Fibroblast of lung (primary cell): ENCODE measurements around the gene S100Z.

Experiments
- CTCF ChIP-seq, 2 donors: IDR thresholded peaks in 1 of 2; conservative IDR thresholded peaks in 1 of 2; 1 replicate in 1 of 2; 2 replicates in 1 of 2; pipeline ENCODE4 v1.5.1; 2011 to 2012; ENCODE audit warnings: low read length in 2 of 2, control low read depth in 1 of 2, inconsistent platforms in 1 of 2, low read depth in 1 of 2, mild to moderate bottlenecking in 1 of 2
- EZH2 ChIP-seq: IDR thresholded peaks from 2 replicates; pipeline ENCODE4 v1.5.1; 2012; ENCODE audit warnings: low read length, control low read depth, mild to moderate bottlenecking; ENCODE audit errors: missing control alignments

GRCh38 chr5:76863001-76863400 lies 13.2 kb downstream of the S100Z start:
- TF ChIP-seq CTCF (conservative IDR thresholded peaks at IDR 0.05 in 1 of 2, IDR thresholded peaks at IDR 0.05 in 1 of 2; ENCODE audit: low read depth in 1 of 2, low read length in 2 of 2) (no peak), EZH2 (no peak)
